Caco-2 (cell line): ENCODE measurements around the gene UMAD1. TPM values are rescaled to one million over a fixed set of nuclear protein-coding genes. Genes with fewer than 3 reads are reported as not detected.

Source experiments
- BruUV-seq: library from RNA; stranded (reverse); fragments of 400-500 nt; replicated peaks from 2 replicates; lab custom pipeline; 2021; lab: Mats Ljungman, UMichigan
- CTCF ChIA-PET: fragments of 300-600 bp; sonication (Branson Sonifier 250); formaldehyde crosslinking; loops from one replicate; lab custom pipeline; 2022; ENCODE audit warnings: antibody characterized with exemption; lab: Charles Lee
- POLR2A ChIA-PET: fragments of 300-600 bp; sonication (Branson Sonifier 250); formaldehyde crosslinking; loops from one replicate; lab custom pipeline; 2022; ENCODE audit warnings: antibody characterized with exemption; lab: Charles Lee
- DNase-seq, 2 experiments: peaks; one replicate each; pipeline versions ENCODE4 v3.0.0 to v3.0.0-alpha.2; 2020 to 2022
- H3K27me3 ChIP-seq: replicated peaks from 2 replicates; pipeline ENCODE4 v1.6.0; 2011; ENCODE audit warnings: low read length; ENCODE audit not compliant: control insufficient read depth, insufficient read depth
- H3K36me3 ChIP-seq: 2 replicates; pipeline ENCODE4 v1.5.1; 2011; ENCODE audit warnings: low read length; ENCODE audit not compliant: control insufficient read depth, insufficient read depth
- H3K4me1 ChIP-seq: fragments of 250-450 bp; sonication (Bioruptor Pico); 2 replicates; pipeline ENCODE4 v1.5.1; 2020; ENCODE audit warnings: mild to moderate bottlenecking
- H3K4me3 ChIP-seq: 2 replicates; pipeline ENCODE4 v1.5.1; 2011; ENCODE audit warnings: low read depth, mild to moderate bottlenecking, control low read depth, low read length
- H3K9me3 ChIP-seq: fragments of 250-450 bp; sonication (Bioruptor Pico); 2 replicates; pipeline ENCODE4 v1.5.1; 2020; ENCODE audit warnings: mild to moderate bottlenecking, moderate library complexity
- H3K27ac Mint-ChIP-seq: one replicate; pipeline ENCODE4 v1.8.0; 2022; ENCODE audit warnings: mixed read lengths; ENCODE audit not compliant: unreplicated experiment
- H3K27me3 Mint-ChIP-seq: one replicate; pipeline ENCODE4 v1.8.0; 2022; ENCODE audit warnings: mixed read lengths; ENCODE audit not compliant: insufficient read depth, unreplicated experiment
- H3K36me3 Mint-ChIP-seq: one replicate; pipeline ENCODE4 v1.8.0; 2022; ENCODE audit warnings: mild to moderate bottlenecking, mixed read lengths; ENCODE audit not compliant: insufficient read depth, unreplicated experiment
- H3K4me1 Mint-ChIP-seq: one replicate; pipeline ENCODE4 v1.8.0; 2022; ENCODE audit warnings: low read depth, mixed read lengths; ENCODE audit not compliant: unreplicated experiment
- H3K4me3 Mint-ChIP-seq: one replicate; pipeline ENCODE4 v1.8.0; 2022; ENCODE audit warnings: mild to moderate bottlenecking, moderate library complexity, mixed read lengths; ENCODE audit not compliant: unreplicated experiment
- H3K9me3 Mint-ChIP-seq: one replicate; pipeline ENCODE4 v1.8.0; 2022; ENCODE audit warnings: mixed read lengths; ENCODE audit not compliant: unreplicated experiment
- CTCF ChIP-seq, 2 experiments: fragments of 200-600 bp in 1 of 2; IDR thresholded peaks; 1 replicate in 1 of 2; 2 replicates in 1 of 2; pipeline versions ENCODE4 v1.5.1 to v1.8.0; 2011 to 2022; ENCODE audit warnings: antibody characterized with exemption in 1 of 2, control low read depth in 1 of 2, inconsistent platforms in 1 of 2, low read depth in 1 of 2, low read length in 1 of 2, mild to moderate bottlenecking in 1 of 2, moderate library complexity in 1 of 2; ENCODE audit not compliant: insufficient read depth in 1 of 2, severe bottlenecking in 1 of 2, unreplicated experiment in 1 of 2
- intact Hi-C: fragments of 100-400 bp; cut with micrococcal nuclease; formaldehyde crosslinking; loops from one replicate; pipeline ENCODE4 v1.10.0; 2022; ENCODE audit not compliant: unreplicated experiment
- total RNA-seq: library from RNA; stranded (reverse); gene quantifications from 2 replicates; pipeline ENCODE4 v1.2.3, GENCODE V29; 2022

Gene UMAD1
- total RNA-seq, 1 experiment from 2014 or later: 20.0 TPM

GRCh38 chr7:7805511-7806153, 165.1 kb downstream of the UMAD1 start:
- Mint-ChIP-seq H3K4me1 (no peaks in the 10 kb centered on the region), H3K27me3 (no peaks in the 10 kb centered on the region), H3K4me3 (no peak overlapping the region), H3K36me3 (no peaks in the 10 kb centered on the region), H3K27ac (no peak overlapping the region), H3K9me3 (no peaks in the 10 kb centered on the region)
- peaks cover 22% of the 10 kb centered on the region for H3K4me1 ChIP-seq
- ChIA-PET POLR2A (no interaction called here), CTCF (no interaction called here)
- no peaks in the 10 kb centered on the region for H3K27me3 ChIP-seq
- BruUV-seq: no TSS peak
- no peaks in the 10 kb centered on the region for H3K36me3 ChIP-seq
- DNase-seq: no peak
- intact Hi-C loops: loop anchor here (10.0 kb wide), 1 partner anchor 229 kb away; no protein-coding TSS in a partner anchor
- no peaks in the 10 kb centered on the region for H3K9me3 ChIP-seq
- H3K4me3 ChIP-seq: no peak overlapping the region
- TF ChIP-seq CTCF (IDR thresholded peaks at IDR 0.05; ENCODE audit: insufficient read depth in 1 of 2, low read depth in 1 of 2, low read length in 1 of 2, severe bottlenecking in 1 of 2, unreplicated experiment in 1 of 2): no peak

DNA sequence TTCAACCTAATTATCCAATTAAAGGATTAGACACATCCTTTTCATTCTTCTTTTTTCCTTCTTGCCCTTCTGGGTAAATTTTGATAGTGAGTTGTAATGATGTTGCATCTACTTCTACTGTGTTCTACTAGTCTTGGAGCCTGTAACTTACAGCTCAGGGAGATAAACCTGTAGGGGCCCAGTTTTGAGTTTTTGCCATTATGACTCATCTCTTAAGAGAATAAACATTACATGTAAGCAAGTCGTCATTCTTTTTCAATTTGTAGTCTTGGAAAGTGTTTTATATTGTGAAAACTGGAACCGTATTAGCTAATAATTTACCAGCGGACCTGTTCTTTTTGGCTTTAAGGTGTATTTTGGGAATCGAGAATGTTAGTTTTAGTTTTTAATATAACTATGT, 167.6 kb downstream of the UMAD1 start:
- Histone ChIP-seq H3K27me3 (no peaks in the 10 kb centered on the region), H3K36me3 (no peaks in the 10 kb centered on the region), H3K4me1 (peaks cover 15% of the 10 kb centered on the region), H3K9me3 (no peaks in the 10 kb centered on the region), H3K4me3 (no peak overlapping the region)
- POLR2A ChIA-PET: no interaction called here
- BruUV-seq: no TSS peak
- CTCF ChIA-PET: no interaction called here
- H3K27ac Mint-ChIP-seq: no peak overlapping the region
- intact Hi-C loops: loop anchor here (10.0 kb wide), 1 partner anchor 227 kb away; no protein-coding TSS in a partner anchor
- no peaks in the 10 kb centered on the region for H3K9me3 Mint-ChIP-seq
- DNase-seq: no peak
- no peak for TF ChIP-seq CTCF (IDR thresholded peaks at IDR 0.05; ENCODE audit: insufficient read depth in 1 of 2, low read depth in 1 of 2, low read length in 1 of 2, severe bottlenecking in 1 of 2, unreplicated experiment in 1 of 2)
- no peaks in the 10 kb centered on the region for H3K27me3 Mint-ChIP-seq
- H3K4me3 Mint-ChIP-seq: no peak overlapping the region
- H3K36me3 Mint-ChIP-seq: no peaks in the 10 kb centered on the region
- H3K4me1 Mint-ChIP-seq: no peaks in the 10 kb centered on the region

GRCh38 chr7:7808626-7809025, 168.1 kb downstream of the UMAD1 start:
- POLR2A ChIA-PET: no interaction called here
- CTCF ChIA-PET: no interaction called here
- H3K36me3 ChIP-seq: no peaks in the 10 kb centered on the region

More at GRCh38 chr7:7808626-7809025, 168.1 kb downstream of the UMAD1 start:
- Mint-ChIP-seq H3K27me3 (no peaks in the 10 kb centered on the region), H3K4me1 (no peaks in the 10 kb centered on the region), H3K27ac (no peak overlapping the region), H3K36me3 (no peaks in the 10 kb centered on the region), H3K9me3 (no peaks in the 10 kb centered on the region), H3K4me3 (no peak overlapping the region)
- no peak for TF ChIP-seq CTCF (IDR thresholded peaks at IDR 0.05; ENCODE audit: insufficient read depth in 1 of 2, low read depth in 1 of 2, low read length in 1 of 2, severe bottlenecking in 1 of 2, unreplicated experiment in 1 of 2)
- DNase-seq: no peak
- Histone ChIP-seq H3K4me3 (no peak overlapping the region), H3K4me1 (peaks cover 15% of the 10 kb centered on the region), H3K27me3 (no peaks in the 10 kb centered on the region), H3K9me3 (no peaks in the 10 kb centered on the region)
- intact Hi-C loops: loop anchor here (10.0 kb wide), 1 partner anchor 226 kb away; no protein-coding TSS in a partner anchor
- no TSS peak for BruUV-seq
